NCI-H2196 treated with DMSO at 0.1 percent for 48 hours (cell line): ENCODE data around the gene NPB.

Experiments
- DNase-seq: peaks from one replicate; lab custom pipeline; 2025; ENCODE audit not compliant: unreplicated experiment; lab: John Stamatoyannopoulos, UW

The NPB gene

GRCh38 chr17:81939218-81939617 is 37.2 kb downstream of the NPB start:
- DNase-seq, result no peak

- DNase-seq, result no peak
These were observed 37.9 kb downstream of the NPB start for GRCh38 chr17:81939881-81940385.

GRCh38 chr17:81940538-81941483 is 38.8 kb downstream of the NPB start:
- DNase-seq, result no peak

- DNase-seq, result no peak
These were observed 39.6 kb downstream of the NPB start for GRCh38 chr17:81941484-81942166.

GRCh38 chr17:81942167-81942553 is 40.1 kb downstream of the NPB start:
- no peak for DNase-seq

- no peak for DNase-seq
These were observed 42.8 kb downstream of the NPB start for GRCh38 chr17:81944858-81945257.

GRCh38 chr17:81947189-81947588 is 45.2 kb downstream of the NPB start, which contains the start of gene MYADML2:
Gene MYADML2, minus strand, starts transcription at chr17:81947233. Its CDS starts 5,492 bp downstream, at chr17:81941741.
- no peak for DNase-seq

- no peak for DNase-seq
These were observed 46.8 kb downstream of the NPB start for GRCh38 chr17:81948635-81949378.

GRCh38 chr17:81950501-81950900 is 48.5 kb downstream of the NPB start:
- no peak for DNase-seq

GRCh38 chr17:81951785-81952684 is 50.0 kb downstream of the NPB start:
- no peak for DNase-seq
